Activated T-helper 1 cell treated with Interleukin-2 at 50 U/mL for 16 hours (primary cell): ENCODE results near the gene VDAC1.
A peak's percentile ranks its signal among the peaks of the same experiment; 100 is the strongest.
"Not testable (repeated sequence)": the region's sequence is repeated elsewhere in the genome, so short reads cannot be mapped to it uniquely, and the experiment has no call there.

Experiments used
- DNase-seq: peaks from one replicate; pipeline ENCODE4 v3.0.0-alpha.2; 2020; ENCODE audit warnings: low read depth

Gene VDAC1

DNA sequence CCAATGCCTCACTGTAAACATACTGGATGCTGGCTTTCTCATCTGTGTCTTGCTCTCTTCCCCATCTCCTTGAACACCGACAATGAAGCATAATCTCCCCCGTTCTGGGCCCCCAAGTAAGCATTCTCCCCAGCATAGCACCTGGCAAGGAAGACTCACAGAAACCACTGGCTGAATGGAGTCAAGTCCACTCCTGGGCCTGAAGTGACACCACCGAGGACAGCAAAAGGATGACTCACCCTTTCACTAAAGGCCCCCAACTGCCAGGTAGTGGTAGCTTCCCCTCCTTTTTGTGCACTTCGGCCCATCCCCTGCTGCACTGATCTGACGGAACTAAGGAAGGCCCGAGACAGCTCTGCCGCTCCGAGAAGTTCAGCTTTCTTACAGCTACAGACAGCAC is 9.4 kb downstream of the VDAC1 start:
- DNase-seq = no peak

DNA sequence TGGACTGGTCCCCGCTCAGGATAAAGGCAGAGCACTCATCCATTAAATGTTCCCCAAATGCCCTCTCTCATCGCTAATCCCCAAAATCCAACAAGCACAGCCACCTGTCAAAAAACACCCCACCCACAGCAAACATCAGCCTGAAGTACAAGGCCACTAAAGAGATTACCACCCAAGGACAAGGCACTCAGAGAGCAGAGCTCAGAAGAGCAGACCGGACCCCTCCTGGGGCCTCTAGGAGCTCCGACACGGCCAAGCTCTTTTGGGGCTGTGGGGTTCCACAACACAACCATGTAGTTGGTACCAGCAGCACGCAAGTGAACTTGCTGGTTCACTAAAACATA is 9.8 kb downstream of the VDAC1 start:
- no peak for DNase-seq

GRCh38 chr5:133994297-133994989 is 10.3 kb downstream of the VDAC1 start:
- no peak for DNase-seq

DNA sequence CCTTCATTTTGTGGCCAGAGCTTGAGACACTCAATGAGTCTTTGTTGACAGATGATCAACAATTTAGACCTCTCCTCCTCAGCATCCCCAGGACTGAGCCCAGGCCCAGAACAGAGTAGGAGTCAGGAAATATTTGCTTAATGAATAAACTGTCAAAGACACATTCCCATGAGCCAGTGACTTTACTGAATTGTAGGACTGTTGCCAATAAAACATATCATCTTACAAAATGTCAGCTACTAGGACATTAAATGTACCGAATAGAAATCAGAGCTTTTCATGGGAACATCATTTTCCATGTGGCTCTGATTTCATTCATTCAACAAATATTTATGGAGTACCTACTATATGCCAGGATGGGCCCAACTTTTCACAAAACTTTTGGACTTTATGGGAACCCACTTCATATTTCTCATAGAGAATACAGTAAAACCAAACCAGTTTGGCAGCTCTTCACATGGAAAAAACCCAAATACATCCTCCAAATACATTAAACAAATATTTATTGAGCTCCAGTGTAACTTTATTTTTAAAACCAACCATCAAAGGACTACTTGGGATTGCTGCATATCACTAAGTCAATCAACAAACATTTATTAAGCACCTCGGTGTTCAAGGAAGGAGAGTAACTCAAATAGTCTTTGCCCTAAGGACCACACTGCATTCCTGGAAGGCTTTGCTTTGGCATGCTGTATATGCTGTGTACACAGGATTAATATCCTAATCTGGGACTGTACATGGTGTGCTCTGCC is 11.4 kb downstream of the VDAC1 start:
- no peak for DNase-seq

DNA sequence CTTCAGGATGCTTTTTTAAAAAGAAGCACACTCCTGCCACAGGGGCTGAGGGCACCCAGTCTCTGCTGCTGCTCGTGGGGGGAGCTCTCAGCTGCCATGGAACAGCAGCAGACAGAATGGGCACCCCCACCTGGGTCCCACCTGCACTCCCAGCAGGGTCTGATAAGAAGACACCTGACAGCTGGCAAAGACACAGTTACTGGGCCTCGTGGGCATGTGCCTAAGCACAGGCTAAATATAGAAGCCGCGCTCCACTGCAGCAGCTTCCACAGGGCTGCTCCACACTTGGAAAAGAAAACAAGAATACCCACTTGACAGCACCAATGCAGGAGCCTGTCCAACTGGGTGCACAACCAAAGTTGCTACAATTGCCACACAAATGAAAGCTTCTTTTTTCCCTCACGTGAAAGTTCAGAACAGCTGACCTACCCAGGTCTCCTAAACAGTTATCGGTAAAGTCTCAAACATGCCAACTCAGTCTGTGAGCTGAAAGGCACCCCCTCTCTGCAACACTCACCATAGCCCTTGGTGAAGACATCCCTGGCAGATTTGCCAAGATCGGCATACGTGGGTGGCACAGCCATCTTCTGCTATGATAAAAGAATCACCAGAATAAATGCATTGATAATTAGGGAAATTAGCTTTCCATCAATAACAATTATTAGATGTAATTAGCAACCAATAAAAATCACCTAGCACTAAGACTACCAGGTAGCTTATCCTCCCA is 12.2 kb downstream of the VDAC1 start:
- DNase-seq = no peak

- no peak for DNase-seq
These were observed 13.4 kb downstream of the VDAC1 start for GRCh38 chr5:133991171-133991910.

DNA sequence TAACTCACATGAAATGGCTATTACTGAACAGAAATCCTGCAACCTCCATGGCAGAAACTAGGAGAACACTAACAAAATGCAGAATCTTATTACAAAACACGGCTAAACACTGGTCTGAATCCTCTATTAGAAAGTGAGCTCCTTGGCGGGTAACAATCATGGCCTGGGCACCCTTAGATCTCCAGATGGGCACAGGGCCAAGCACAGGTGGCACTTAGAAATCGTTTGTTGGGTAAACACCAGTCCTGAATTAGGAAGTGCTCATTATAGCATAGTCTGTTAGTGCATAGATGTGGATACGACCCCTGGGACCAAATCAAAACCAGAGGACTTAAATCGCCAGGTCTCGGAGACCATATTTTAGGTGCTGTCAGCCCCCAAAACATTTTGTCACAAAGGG is 14.4 kb downstream of the VDAC1 start:
- no peak for DNase-seq

GRCh38 chr5:133985540-133986180 is 19.1 kb downstream of the VDAC1 start:
- no peak for DNase-seq

- no peak for DNase-seq
These were observed 21.1 kb downstream of the VDAC1 start for GRCh38 chr5:133983674-133984073.

GRCh38 chr5:133981714-133982113 is 23.1 kb downstream of the VDAC1 start:
- DNase-seq = no peak

DNA sequence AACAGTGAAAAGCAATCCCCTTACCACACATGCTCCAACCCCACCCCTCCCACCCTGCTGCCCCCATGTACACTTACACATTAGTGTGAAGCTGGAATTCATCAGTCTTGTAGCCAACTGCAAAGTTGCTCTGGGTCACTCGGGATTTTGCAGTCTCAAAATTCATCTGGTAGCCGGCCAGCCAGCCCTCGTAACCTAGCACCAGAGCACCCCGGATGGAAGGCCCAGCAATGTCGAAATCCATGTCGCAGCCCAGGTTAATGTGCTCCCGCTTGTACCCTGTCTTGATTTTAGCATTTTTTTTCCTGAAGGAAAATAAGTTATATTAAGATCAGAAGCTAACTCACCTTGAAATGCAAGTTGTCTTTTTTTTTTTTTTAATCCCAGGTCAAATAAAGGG is 24.1 kb downstream of the VDAC1 start:
- DNase-seq = no peak

DNA sequence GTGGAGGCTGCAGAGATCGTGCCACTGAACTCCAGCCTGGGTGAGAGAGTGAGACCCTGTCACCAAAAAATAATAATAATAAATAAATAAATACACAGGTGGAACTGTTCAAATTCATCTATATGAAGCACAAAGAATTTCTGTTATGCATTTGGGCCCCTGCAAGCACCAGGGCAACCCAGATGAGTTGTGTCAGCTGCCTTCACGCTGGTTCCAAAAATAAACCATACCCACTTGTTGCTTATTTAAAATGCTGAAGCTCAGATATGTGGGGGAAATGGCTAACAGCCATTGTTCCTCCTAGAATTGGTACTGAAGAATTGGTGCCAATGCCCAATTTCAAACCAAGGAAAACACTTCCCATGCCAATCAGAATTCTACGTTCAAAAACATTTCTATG is 25.8 kb downstream of the VDAC1 start:
- DNase-seq = no peak

DNA sequence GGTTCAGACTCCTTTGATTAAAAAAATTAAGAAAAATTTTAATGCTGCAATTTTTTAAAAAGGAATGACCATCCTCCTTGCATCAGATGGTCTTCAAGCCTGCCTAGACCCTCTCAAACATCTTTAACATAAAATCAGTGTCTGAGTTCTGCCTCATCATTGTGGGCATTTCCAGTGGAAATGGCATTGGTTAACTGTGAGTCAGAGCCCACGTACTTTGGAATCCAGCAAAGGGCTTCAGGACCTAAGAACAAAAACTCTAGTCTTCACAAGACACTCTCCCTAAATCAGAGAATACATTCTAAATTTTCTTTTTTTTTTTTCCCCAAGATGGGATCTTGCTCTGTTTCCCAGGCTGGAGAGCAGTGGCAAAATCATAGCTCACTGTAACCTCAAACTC is 26.9 kb downstream of the VDAC1 start:
- no peak for DNase-seq

- no peak for DNase-seq
These were observed 27.5 kb downstream of the VDAC1 start for GRCh38 chr5:133977161-133977787.

GRCh38 chr5:133975546-133975945 is 29.2 kb downstream of the VDAC1 start:
- DNase-seq = not testable (repeated sequence)

DNA sequence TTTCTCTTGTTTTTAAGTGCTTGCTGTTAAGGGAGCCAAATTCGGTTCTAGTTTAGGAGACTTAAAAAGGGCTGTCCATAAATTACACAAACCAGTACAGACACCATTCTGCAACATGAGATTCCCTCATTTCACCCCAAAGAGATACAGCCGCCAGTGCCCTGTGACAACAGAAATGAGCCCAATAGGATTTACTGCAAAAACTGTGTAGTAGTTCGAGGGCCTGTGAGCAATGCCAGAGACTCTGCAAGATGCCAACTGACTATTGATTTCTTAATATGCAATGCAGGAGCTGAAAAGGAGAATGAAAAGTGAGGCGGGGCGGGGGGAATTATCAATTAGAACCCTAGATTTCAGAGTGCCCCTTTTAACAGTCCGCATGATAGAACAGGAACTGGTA is 30.6 kb downstream of the VDAC1 start:
- DNase-seq = no peak

DNA sequence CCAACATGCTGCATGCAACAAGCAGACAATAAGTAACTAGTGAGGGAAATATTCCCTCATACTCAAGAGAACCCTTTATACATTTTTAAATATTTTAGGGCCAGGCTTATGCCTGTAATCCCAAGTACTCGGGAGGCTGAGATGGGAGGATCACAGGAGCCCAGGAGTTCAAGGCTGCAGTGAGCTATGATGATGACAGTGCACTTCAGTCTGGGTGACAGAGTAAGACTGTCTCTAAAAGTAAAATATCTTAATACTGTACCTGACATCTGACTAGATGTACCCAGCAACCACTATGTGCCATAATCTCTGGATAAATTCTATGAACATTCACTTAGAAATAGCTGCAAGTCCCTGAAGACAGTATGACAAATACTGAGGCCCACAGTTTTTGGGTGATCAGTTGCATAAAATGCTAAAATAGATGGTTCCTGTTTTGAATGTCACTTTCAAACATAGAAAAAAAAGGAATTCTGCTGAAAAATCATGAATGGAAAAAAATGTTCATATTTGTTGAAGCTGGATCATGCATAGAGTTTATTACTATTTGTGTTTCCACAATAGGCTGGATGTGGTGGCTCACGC is 34.4 kb downstream of the VDAC1 start:
- DNase-seq = no peak

- no peak for DNase-seq
These were observed 35.0 kb downstream of the VDAC1 start for GRCh38 chr5:133969654-133970324.

DNA sequence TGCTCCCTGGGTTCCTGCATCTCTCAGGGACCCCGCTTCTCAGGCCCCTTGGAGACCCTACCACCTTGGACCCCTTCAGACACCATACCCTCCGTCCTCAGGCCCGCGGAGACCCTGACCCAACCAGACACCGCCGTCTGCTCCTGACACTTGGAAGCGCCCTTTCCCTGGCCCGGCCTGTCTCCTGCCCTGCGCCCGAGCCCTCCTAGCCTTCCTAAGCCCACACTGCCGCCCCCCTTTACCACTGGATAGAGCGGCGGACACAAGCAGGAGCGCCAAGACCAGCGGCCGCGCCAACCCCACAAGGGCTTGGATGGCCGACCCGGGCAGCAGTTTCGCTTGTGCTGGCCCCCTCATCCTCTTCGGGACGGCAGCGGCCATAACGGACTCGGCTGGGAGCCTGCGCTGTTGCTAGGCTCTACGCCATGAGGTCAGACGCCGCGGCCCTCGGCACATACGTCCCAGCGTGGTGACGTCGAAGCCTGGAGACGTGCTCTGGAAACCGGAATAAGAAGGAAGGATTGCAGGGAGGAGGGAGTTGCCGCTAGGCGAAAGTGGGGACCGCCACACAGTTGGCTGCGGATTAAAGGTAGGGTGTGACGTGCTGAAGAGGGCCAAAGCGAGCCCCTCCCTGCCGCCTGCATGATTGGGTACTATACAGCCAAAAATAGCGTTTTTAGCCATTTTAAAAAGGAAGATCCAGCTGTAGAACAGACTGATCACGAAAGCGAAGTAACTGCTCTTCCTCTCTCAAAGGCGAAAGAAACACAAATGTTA is 36.4 kb downstream of the VDAC1 start, which contains the start of gene C5orf15:
Gene C5orf15 (minus strand): TSS at position 422 of the 777 bp plus-strand sequence. CDS start 41 bp downstream, at position 381.
- DNase-seq = peak; percentile 81
